A673 (cell line): ENCODE measurements around the gene C1orf94. TPM values are rescaled to one million over a fixed set of nuclear protein-coding genes. Genes with fewer than 3 reads are reported as not detected.

Source experiments
- BruUV-seq: library from RNA; stranded (reverse); fragments of 400-500 nt; replicated peaks from 2 replicates; lab custom pipeline; 2021; lab: Mats Ljungman, UMichigan
- CTCF ChIA-PET: fragments of 300-600 bp; sonication (Branson Sonifier 250); formaldehyde crosslinking; loops from one replicate; lab custom pipeline; 2022; ENCODE audit warnings: antibody characterized with exemption; lab: Charles Lee
- POLR2A ChIA-PET: fragments of 300-600 bp; sonication (Branson Sonifier 250); formaldehyde crosslinking; loops from one replicate; lab custom pipeline; 2022; ENCODE audit warnings: antibody characterized with exemption; ENCODE audit not compliant: low non-redundant PET; lab: Charles Lee
- DNase-seq: peaks from one replicate; pipeline ENCODE4 v3.0.0-alpha.2; 2015; ENCODE audit warnings: low spot score
- H3K27ac ChIP-seq: fragments of 200-600 bp; sonication (generic); 2 replicates; pipeline ENCODE4 v1.5.1; 2016; ENCODE audit warnings: mixed run types, low read depth, mild to moderate bottlenecking, mixed read lengths, antibody characterized with exemption, low read length; ENCODE audit not compliant: poor library complexity, severe bottlenecking
- H3K27me3 ChIP-seq: fragments of 200-600 bp; sonication (generic); replicated peaks from 2 replicates; pipeline ENCODE4 v1.6.1; 2017; ENCODE audit warnings: mixed run types, low read depth, mild to moderate bottlenecking, mixed read lengths, antibody characterized with exemption, low read length; ENCODE audit not compliant: insufficient read depth, poor library complexity
- H3K36me3 ChIP-seq: fragments of 200-600 bp; sonication (generic); 2 replicates; pipeline ENCODE4 v1.6.1; 2016; ENCODE audit warnings: mixed run types, mild to moderate bottlenecking, mixed read lengths, antibody characterized with exemption, low read length; ENCODE audit not compliant: insufficient read depth, poor library complexity, severe bottlenecking
- H3K4me1 ChIP-seq: fragments of 200-600 bp; sonication (generic); 2 replicates; pipeline ENCODE4 v1.6.1; 2017; ENCODE audit warnings: mixed run types, mild to moderate bottlenecking, mixed read lengths, antibody characterized with exemption, low read length; ENCODE audit not compliant: insufficient read depth, poor library complexity, severe bottlenecking
- H3K4me3 ChIP-seq: fragments of 200-600 bp; sonication (generic); 2 replicates; pipeline ENCODE4 v1.5.1; 2016; ENCODE audit warnings: low read depth, mixed run types, mild to moderate bottlenecking, mixed read lengths, low read length; ENCODE audit not compliant: poor library complexity, severe bottlenecking
- H3K9me3 ChIP-seq: fragments of 200-600 bp; sonication (generic); 2 replicates; pipeline ENCODE4 v1.6.1; 2016; ENCODE audit warnings: mixed run types, low read depth, mild to moderate bottlenecking, mixed read lengths, antibody characterized with exemption, low read length; ENCODE audit not compliant: poor library complexity, severe bottlenecking
- CTCF ChIP-seq: fragments of 300-800, 200-600 bp; sonication (generic); conservative IDR thresholded peaks from 2 replicates; pipeline ENCODE4 v1.5.1; 2017; ENCODE audit warnings: low read depth, mild to moderate bottlenecking, antibody characterized with exemption, low read length, moderate library complexity, mixed read lengths
- EZH2 ChIP-seq: fragments of 200-600 bp; sonication (generic); IDR thresholded peaks from 2 replicates; pipeline ENCODE4 v1.6.1; 2017; ENCODE audit warnings: borderline replicate concordance, low read depth, mild to moderate bottlenecking, mixed read lengths, antibody characterized with exemption, low read length; ENCODE audit not compliant: poor library complexity, severe bottlenecking
- intact Hi-C: fragments of 100-400 bp; cut with micrococcal nuclease; formaldehyde crosslinking; loops from one replicate; pipeline ENCODE4 v1.10.0; 2022; ENCODE audit not compliant: unreplicated experiment
- total RNA-seq: library from RNA; stranded (reverse); gene quantifications from 2 replicates; pipeline ENCODE4 v1.2.3, GENCODE V29; 2021

C1orf94 gene
- total RNA-seq, 1 experiment from 2014 or later, result 0.34 TPM

DNA sequence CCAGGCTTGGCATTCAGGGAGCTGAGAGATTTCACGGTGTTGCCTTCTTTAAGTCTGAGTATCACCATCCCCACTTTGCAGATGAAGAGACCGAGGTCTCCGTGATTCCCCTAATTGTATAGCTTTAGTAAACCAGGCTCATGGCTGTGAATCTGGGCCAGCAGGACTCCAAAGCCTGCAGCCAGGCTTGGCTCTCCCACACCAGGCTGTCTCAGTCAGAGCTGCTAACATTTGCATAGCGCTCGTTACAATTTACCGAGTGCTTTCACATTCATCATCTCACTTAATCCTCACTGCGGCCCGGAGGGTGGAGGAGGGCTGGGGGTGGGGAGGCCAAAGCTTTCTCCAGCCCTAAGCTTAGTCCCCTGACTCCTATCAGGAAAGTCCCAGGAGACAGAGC, 11.7 kb downstream of the C1orf94 start:
- DNase-seq, result no peak
- POLR2A ChIA-PET, result interaction anchor here (0.5 kb wide), 1 partner anchor 883 kb away, joined by 3 read pairs; no protein-coding TSS in a partner anchor
- no peaks in the 10 kb centered on the region for H3K9me3 ChIP-seq
- H3K4me1 ChIP-seq, result no peaks in the 10 kb centered on the region
- TF ChIP-seq CTCF, result no peak
- no peak for TF ChIP-seq EZH2
- H3K27me3 ChIP-seq, result no peaks in the 10 kb centered on the region
- BruUV-seq, result no TSS peak
- CTCF ChIA-PET, result no interaction called here
- no peak overlapping the region for H3K27ac ChIP-seq
- intact Hi-C loops, result no loop called here
- H3K4me3 ChIP-seq, result no peak overlapping the region
- no peaks in the 10 kb centered on the region for H3K36me3 ChIP-seq

DNA sequence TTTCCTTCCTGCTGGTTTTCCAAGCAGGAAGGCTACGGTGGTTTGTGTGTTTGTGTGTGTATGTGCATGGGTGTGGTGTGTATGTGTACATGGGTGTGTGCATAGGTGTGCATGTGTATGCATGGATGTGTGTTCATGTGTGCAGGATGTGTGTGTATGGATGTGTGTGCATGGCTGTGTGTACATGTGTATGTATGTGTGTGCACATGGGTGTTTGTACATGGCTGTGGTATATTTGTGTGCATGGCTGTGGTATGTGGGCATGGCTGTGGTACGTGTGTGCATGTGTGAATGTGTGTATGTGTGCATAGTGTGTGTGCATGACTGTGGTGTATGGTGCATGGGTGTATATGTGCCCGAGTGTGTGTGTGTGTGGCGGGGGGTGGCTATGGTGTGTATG, 12.3 kb downstream of the C1orf94 start:
- TF ChIP-seq CTCF, result no peak
- no peak for TF ChIP-seq EZH2
- H3K27me3 ChIP-seq, result no peaks in the 10 kb centered on the region
- BruUV-seq, result no TSS peak
- DNase-seq, result no peak
- no peaks in the 10 kb centered on the region for H3K9me3 ChIP-seq
- CTCF ChIA-PET, result no interaction called here
- no peak overlapping the region for H3K27ac ChIP-seq
- H3K4me3 ChIP-seq, result no peak overlapping the region
- intact Hi-C loops, result no loop called here
- H3K36me3 ChIP-seq, result no peaks in the 10 kb centered on the region
- POLR2A ChIA-PET, result interaction anchor here (0.5 kb wide), 1 partner anchor 884 kb away, joined by 3 read pairs; no protein-coding TSS in a partner anchor
- no peaks in the 10 kb centered on the region for H3K4me1 ChIP-seq

DNA sequence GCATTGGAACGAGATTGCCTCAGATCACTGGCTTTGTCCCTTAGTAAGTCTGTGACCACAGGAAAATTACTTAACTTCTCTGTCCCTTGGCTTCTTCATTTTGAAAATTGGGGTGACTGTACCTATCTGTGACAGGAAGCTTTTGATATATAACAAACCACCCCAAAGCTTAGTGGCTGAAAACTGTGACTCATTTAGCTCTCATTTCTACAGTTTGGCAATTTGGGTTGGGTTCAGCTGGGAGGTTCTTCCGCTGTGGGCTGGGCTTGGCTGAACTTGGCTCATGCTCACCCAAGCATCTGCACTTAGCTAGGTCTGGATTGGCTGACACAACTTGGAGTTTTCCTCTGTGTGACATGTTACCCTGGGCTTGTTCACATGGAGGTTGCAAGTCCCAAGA, 14.0 kb downstream of the C1orf94 start:
- DNase-seq, result no peak
- Histone ChIP-seq H3K4me1 (no peaks in the 10 kb centered on the region), H3K4me3 (no peak overlapping the region), H3K27me3 (no peaks in the 10 kb centered on the region), H3K27ac (no peak overlapping the region), H3K36me3 (no peaks in the 10 kb centered on the region), H3K9me3 (no peaks in the 10 kb centered on the region)
- ChIA-PET CTCF (no interaction called here), POLR2A (no interaction called here)
- TF ChIP-seq EZH2, result no peak
- TF ChIP-seq CTCF, result no peak
- intact Hi-C loops, result no loop called here
- BruUV-seq, result no TSS peak
